Nucleus accumbens (tissue), 56 donors: Measurements from ENCODE around the gene ASB4.
"Not testable (repeated sequence)": the region's sequence is repeated elsewhere in the genome, so short reads cannot be mapped to it uniquely, and the experiment has no call there.

ENCODE experiments used
- DNase-seq, 56 donors: peaks; one replicate each; lab custom pipeline; 2025; lab: John Stamatoyannopoulos, UW

Gene ASB4

DNA sequence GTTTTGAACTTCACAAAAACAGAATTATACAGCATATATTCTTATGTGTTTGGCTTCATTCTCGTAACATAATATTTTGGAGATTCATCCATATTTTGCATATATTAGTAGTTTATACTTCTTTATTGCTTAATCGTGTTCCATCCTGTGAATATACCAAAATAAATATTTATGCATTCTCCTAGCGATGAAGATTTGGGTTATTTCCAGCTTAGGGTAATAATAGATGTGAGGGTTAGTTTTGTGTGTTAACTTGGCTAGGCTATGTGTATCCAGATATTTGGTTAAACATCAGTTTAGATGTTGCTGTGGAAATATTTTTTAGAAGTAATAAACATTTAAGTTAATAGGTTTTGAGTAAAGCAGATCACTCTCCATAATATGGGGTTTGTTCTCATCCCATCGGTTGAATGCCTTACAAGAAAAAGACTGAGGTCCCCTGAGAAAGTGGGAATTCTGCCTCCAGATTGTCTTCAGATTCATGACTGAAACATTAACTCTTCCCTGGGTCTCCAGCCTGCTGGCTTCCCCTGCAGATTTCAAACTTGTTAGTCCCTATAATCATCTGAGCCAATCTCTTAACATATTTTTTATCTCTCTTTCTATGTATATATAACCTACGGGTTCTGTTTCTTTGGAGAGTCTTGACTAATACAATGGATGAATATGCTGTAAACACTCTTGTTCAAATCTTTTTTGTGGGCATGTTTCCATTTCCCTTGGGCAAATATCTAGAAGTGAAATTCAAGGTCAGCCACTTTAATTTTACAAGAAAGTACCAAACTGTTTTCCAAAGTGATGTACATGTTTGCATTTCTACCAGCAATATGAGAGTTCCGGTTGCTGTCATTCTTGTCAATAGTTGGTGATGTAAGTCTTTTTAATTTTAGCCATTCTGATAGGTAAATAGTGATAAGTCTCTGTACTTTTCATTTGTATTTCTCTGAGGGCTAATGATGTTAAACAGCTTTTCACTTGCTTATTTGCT is 61.9 kb downstream of the ASB4 start:
- no peak for DNase-seq

DNA sequence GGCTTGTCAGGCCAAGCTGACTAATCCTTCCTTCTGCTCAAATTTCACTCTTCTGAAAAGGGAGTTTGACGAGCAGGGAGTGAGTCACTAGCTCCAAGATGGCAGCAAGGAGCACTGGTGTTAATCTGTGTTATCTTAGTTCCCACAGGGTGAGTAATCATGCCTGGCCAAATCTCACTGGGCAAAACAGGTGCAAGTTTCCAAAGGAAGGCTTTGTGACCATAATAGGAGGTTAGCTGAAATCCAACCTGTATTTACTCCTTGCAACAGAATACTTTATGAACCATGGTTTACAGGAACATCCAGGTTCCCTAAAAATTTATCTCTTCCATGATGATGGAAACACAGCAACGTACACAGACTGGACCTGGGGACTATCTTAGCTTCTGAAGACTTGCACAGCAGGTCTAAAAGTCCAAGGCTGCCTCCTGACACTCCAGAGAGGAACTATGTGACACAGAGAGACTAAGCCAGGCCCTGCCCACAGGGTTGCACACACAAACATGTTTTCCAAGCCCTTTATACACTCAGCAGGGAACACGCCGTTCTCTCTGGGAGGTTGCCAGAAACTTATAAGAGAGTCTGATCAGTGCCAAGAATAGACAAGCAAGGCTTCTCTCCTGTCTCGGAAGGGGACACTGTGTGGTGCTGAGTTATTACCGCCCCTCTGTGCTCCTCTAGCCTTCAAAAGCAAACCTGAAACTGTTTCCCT is 64.2 kb downstream of the ASB4 start:
- DNase-seq: peak in 54 of 56 donors; percentile 12 to 91 (median 69)

DNA sequence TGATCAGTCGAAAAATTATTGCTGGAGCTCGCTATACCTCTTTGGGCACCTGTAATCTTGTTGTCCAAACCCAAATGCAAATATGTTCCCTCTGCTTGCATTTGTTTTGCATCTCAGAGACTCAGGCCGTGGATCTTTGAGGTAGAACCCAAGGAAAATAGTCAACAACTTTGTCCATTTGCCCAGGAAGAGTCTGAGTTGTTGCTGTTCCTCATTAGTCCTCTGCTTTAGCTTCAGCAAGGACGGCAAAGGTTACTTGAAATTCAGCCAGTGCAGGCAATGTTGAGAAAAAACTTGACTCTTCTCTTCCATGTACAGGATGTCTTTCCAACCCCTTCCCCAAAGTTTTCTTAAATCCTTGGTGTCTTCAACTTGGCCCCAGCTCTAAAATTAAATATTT is 64.8 kb downstream of the ASB4 start:
- DNase-seq: no peak

DNA sequence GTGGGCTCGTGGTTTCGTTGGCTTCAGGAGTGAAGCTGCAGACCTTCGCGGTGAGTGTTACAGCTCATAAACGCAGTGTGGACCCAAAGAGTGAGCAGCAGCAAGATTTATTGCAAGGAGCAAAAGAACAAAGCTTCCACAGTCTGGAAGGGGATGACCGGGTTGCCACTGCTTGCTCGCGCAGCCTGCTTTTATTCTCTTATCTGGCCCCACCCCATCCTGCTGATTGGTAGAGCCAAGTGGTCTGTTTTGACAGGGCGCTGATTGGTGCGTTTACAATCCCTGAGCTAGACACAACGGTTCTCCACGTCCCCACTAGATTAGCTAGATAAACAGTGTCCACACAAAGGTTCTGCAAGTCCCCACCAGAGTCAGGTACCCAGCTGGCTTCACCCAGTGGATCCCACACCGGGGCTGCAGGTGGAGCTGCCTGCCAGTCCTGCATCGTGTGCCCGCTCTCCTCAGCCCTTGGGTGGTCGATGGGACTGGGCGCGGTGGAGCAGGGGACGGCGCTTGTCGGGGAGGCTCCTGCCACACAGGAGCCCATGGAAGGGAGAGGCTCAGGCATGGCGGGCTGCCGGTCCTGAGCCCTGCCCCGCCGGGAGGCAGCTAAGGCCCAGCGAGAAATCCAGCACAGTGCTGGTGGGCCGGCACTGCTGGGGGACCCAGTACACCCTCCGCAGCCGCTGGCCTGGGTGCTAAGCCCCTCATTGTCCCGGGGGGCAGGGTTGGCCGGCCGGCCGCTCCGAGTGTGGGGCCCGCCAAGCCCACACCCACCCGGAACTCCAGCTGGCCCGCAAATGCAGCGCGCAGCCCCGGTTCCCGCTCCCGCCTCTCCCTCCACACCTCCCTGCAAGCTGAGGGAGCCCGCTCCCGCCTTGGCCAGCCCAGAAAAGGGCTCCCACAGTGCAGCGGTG is 66.5 kb downstream of the ASB4 start:
- DNase-seq: not testable (repeated sequence)

DNA sequence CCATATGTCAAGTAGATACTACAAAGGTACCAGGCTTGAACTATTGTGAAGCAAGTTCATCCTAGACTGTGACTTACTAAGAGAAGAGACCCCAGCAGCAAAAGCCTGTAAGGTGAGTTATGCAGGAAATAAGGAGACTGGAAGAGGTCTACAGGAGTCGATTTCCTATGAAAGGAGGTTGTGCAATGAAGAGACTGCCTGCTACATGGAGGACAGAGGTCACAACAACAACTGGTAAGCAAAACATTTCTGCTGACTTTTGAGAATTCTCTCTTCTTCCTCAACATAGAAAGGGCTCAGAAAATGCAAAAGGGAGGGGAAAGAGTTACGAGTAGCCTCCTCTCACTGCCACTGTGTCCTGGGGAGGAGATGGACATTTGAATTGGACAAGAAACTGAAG is 68.2 kb downstream of the ASB4 start:
- no peak for DNase-seq

DNA sequence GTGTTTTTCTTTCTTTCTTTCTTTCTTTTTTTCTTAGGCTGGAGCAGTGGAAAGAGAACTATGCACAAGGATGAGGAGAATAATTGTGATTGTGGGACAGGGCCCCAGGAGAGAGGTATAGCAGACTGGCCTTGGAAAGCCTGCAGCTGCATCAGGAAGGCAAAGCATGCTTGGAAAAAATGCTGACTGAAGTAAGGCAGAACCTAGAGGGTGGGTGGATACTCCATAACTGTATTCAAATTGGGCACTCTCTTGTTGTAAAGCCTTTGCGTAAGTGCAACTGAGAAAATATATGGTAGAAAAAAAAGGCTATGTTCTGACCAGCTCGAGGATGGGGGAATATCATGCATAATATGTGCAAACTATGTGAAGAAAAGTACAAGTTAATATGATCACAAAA is 71.0 kb downstream of the ASB4 start:
- no peak for DNase-seq

DNA sequence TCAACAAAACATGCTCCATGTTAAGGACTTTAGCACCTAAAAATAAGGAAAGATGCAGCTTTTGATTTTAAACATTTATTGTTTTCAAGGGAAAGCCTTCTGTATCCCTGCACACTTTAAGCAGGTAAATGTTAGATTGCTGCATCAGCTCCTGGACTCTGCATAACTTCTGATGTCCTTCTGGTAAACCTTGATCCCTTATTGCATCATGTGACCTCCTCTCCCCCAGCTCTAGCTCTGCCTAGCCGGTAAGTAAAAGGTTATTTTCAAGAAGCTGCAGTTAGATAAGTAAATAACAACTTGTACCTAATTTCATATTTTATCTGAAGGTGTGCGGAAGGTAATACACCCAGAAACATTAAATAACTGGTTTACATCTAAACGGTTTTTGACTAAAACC is 73.1 kb downstream of the ASB4 start:
- DNase-seq: no peak

DNA sequence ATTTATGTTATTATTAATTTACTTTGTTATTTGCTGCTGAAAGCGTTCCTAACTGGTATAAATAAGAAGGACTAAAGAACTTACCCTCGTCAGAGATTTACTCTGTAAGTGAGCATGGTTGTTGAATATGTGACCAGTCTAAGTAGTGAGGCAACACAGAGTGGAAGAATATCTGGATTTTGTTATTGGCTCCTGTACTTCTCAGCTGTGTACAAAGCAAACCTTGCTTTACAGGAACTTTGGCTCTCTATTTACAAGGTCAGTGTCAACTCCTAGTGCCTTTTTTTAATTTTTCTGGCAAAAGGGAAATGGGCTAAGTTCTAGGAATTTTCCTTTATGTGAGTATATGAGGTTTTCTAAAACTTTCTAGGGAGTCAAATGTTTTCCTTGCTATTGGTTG is 74.9 kb downstream of the ASB4 start:
- DNase-seq: no peak

DNA sequence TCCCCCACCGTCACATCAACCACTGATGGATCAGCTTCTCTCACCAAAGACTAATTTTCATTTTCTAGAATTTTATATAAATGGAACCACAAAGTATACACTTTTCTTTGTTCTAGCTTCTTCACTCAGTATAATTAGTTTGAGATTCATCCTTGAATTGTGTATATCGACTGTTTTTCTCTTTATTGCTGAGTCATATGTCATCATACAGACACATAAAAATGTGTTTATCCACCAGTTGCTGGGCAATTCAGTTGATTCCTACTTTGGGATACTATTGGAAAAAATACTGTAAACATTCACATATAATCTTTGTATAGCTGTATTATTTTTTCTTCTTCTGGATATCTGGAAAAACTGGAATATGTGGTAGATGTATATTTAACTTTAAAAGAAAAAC is 84.0 kb downstream of the ASB4 start:
- DNase-seq: no peak

DNA sequence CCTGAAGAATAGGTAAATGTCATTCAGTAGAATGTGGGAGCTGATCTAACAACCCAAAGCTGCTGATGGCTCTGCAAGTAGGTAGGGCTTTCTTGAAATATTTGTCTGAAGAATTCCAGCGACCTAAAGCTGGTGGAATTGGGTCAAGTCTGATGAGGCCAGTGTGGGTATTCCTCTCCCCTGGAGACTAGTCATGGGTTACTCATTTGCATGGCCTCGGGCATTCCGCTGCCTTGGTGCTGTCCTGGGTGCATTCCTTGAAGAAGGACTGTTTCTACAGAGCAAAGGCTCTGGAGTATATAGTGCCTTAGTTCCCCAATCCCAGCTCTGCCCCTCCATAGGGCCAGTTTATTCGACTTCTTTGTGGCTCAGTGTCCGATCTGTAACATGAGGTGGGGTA is 91.4 kb downstream of the ASB4 start:
- DNase-seq: no peak

DNA sequence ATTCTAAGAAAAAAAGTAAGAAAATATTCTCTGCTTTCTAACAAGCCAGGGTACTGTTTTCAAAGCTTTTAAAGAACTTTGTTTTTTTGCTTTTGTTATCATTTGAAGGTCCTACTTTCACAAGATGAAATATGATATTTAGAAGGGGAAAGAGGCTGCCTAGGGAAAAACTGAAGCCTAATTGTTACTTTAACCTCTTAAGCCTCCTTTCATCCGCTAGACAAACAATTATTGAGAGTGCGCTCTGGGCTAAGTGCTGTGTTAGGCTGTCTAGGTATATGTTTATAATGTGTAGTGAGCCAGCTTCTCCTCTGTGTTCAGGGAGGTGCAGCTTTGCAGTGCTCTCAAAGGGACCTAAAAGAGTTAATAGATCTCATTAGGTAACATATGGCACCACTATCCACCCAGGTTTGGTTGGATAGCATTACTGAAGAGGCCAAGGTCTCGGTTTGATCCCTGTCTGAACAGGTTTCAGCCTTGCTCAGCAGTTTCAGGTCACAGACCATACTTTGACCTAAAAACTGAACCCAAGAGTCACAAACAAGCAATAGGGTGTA is 92.6 kb downstream of the ASB4 start:
- DNase-seq: no peak

DNA sequence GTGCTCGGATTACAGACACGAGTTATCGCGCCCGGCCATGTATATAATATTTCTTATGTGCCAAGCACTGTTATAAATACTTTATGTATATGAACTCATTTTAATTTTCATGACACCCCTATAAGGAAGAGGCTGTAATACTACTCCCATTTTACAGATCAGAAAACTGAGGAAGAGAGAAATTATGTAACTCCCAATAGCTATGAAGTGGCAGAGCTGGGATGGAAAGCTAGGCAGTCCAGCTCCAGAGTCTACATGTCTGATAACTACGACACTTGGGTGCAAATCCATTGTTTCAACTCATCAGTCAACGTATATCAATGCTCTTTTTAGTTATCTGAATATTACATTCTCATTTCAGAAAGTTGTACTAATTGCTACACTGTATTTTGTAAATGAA is 93.6 kb downstream of the ASB4 start:
- no peak for DNase-seq

DNA sequence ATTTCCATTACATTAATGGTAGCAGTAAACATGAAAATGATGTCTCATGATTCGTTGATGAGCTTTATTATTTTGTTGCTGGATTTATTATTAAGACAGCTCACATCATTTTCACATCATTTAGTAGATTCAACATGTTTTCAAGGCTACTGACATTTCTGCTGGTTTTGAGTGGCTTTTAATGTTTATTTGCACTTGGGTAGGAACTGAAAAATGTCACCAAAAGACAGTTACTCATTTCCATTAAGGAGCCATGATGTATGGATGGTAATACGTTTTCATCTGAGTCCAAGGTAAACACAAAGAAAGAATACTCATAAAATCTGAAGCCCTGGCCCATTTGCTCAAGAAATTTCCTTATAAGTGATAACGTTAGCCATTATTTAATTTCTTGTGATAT is 95.7 kb downstream of the ASB4 start:
- DNase-seq: no peak

DNA sequence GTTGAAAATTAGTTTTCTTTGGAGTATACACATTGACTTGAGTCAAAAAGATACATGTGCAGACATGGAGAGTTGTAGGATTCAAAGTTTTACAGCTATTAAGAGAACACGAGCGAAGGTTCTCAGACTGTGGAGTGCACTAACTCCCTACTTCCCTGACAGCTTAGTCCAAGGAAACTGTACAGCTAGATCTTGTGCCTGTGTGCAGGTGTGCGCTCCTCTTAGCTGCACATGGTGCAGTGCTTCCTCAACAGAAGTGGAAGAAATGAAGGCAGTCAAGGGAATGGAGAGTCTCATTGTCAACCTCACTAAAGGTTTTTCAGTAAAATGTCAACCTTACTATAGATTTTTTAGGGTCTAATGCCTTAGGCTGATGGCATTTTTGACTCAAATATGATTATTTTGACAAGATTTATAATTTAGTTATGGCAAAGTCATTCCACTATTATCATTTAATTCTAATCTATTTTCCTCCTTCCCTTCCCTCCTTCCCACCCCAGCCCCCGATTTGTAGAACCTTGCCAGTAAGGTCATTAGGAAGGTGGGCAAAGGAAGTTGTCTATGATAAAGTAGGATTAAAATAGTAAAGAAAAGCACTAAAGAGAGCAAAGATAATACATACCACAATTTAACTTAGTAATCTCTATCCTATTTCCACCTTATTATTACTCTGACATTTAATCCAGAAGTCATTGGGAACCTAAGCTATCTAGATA is 97.0 kb downstream of the ASB4 start:
- no peak for DNase-seq

DNA sequence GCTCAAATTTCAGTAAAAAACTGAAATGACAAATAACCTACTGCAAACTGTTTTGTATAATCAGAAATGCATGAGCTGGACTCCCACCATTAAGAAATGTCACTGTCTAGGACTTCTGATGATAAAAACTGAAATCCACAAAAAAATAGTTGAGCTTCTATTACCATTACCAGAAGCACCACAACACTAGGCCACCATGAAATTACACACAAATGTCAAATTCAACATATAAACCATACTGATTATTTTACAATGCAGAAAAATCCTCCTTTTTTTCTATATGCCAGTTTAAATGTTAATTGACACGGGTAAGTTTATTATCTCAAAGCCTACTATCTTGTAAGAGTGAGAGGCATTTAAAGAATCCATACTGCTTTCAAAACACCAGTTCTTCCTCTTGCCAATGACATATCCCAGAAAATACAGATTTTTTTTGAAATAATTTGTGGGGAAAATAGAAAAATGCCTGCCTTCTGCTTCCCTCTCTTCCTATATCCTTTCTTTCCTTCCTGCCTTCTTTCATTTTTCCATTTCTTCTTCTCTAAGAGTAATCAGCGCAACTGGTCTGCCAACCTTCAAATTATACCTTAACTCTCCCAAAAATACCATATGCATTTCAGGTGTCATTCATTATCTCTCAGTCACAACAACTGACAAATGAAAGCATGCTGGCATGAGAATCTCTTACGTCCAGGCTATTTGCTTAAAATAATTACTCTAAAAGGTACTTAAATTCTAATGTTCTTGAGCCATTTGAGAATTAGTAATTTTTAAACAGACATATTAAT is 98.3 kb downstream of the ASB4 start:
- no peak for DNase-seq

DNA sequence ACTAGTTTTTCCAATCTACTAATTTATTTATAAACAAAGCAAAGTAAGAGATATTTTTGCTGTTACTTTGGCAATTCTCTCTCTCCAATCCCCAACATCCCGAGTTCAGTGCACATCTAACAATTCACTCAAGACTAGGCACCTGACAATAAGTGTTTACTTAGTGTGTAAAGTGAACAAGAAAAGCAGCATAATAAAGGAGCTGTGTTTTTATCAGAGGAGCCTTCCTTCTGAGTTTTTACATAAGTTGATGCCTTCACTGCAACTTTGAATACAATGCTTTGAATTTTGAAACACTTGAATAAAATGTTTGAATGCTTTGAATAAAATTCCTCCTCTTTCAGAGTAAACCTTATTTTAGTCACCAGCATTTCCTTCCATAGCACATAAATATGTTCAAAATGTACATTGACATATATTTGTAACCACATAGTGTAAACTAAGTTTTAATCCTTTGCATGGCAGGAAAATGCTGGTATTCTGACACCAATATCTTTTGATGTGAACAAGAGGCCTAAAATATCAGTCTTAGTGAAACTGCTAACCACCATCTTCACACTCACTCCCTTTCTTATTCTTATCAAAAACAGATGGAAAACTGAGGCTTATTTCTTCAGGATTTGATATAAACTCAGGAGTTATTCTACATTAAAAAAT is 99.2 kb downstream of the ASB4 start:
- DNase-seq: no peak

DNA sequence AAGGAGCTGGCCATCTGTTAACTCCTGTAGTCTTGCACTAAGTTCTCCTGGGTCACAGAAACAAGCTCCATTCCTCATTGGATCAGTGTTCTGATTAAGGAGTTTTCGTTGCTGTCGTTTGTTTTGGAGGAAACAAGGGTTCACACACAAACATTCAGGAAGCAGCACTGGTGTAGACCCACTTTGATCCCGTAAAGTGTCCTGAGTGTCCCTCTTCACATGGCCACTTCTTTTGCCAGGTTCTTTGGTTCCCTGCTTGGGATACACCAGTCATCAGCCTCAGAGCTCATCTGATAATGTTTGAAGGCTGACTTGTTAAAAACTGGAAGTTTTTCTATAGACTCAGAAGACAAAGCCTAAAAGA is 99.7 kb downstream of the ASB4 start:
- no peak for DNase-seq

DNA sequence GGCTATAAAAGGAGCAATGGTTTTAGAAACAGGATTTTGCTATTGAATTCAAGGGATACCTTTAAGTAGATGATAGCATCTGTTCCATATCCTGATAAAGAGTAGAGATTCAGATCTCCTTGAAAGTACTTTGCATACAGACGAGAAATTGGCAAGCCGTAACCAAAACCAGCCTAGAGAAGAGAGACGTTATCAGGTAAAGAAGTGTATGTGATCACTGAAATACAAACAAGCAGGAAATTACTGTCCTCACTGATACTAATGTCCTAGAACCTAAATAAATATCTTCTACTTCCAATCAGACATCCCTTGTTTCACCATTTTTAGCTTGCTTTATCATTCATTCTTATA is 101.2 kb downstream of the ASB4 start:
- DNase-seq: no peak

DNA sequence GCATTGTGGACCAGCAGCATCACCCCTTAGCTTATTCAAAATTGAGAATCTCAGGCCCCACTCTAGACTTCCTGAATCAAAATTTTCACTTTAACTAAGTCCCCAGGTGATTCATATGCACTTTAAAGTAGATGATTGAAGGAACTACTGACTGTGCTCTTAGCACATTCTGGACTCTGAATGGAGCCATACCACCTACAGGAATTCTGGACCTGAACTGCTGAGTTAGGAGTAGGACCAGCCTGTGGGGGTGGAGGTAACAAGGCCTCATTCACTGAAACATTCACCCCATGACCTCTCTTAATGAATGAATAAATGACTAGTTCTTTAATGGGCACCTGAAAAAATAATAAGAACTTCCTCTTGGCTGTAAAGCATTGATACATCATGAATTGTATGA is 103.3 kb downstream of the ASB4 start:
- DNase-seq: no peak
